ENCODE data around the gene ZNF484.
"Not testable (repeated sequence)": the region's sequence is repeated elsewhere in the genome, so short reads cannot be mapped to it uniquely, and the experiment has no call there.

ZNF484 gene

GRCh38 chr9:92877531-92878430 lies at the start of gene ZNF484:
ZNF484 (minus strand) TSS chr9:92878038; CDS start chr9:92875029, 3,009 bp downstream.
- FAIRE-seq, result peak; percentile 97

DNA sequence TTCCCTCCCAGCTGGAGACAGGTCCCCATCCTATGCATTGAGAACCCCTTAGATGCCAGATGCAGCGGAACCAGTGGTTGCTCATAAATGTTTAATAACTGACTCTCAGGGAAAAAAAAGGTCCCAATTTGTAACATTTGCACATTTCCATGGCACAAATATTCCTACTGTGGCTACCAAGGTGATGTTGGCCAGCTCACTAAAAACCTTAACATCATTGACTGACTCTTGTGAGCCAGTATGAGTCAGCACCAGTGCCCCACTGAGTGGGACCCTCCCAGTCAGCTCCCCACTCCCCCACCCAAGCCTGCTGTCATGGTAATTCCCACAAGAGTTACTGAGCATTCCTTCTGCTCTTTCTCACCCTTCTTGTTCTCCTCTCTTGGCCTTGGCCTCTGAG lies 42.6 kb upstream of the ZNF484 start:
- no peak for FAIRE-seq

- FAIRE-seq, result no peak
Observed at GRCh38 chr9:92917176-92917800, 39.5 kb upstream of the ZNF484 start.

GRCh38 chr9:92911511-92912475 lies 34.0 kb upstream of the ZNF484 start:
- no peak for FAIRE-seq

- FAIRE-seq, result not testable (repeated sequence)
Observed at GRCh38 chr9:92905137-92905536, 27.3 kb upstream of the ZNF484 start.

DNA sequence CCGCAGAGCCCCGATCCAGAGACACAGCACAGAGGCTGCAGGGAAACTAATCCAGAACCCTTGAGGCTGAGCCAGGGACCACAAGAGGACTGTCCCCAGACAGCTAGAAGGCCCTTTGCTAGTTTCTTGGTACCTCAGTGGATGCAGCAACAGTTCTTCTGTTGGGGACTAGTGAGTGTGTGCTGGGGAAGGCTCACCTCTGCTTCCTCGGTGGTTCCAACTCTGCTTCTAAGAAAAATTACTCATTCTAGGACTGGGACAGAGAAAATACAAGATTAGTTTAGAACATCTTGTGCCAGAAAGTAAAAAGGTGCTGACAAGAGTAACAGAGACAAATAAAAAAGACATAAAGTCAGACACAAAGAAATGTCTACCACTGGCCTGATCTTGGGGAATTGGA lies 19.5 kb upstream of the ZNF484 start:
- FAIRE-seq, result no peak

- FAIRE-seq, result no peak
Observed at GRCh38 chr9:92895812-92896436, 18.1 kb upstream of the ZNF484 start.

GRCh38 chr9:92894711-92895362 lies 17.0 kb upstream of the ZNF484 start:
- no peak for FAIRE-seq

DNA sequence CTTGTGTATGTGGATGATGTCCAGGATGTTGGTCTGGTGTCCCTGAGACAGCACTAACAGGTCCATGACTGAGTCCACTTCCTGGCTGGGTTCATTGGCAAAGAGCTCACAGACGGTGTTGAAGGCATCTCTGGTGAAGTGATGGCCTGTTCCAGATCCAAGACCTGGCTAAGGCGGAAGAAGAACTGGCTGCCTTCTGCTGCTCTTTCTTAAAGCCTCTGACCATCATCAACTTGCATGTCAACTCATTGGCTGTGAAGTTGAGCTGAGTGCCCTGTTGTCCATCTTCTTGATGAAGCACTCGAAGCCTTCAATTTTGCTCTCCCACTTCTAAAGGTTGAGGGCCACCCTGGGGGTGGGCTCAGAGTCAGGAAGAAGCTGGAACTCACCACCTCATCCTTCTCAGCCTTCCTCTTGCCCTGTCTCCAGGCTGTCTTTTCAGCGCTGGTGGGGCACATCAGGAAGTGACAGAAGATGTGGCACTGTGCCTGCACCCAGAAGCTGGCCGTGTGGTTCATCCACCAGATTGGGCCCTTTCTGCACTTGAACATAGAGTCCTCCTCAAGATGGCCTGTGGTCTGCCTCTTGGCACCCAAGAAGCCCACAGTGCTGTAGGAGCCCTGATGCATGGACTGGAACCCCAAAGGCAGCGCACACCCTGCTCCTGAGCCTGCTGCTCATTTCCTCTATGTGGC lies 16.2 kb upstream of the ZNF484 start:
- FAIRE-seq, result not testable (repeated sequence)

GRCh38 chr9:92892276-92892675 lies 14.4 kb upstream of the ZNF484 start:
- not testable (repeated sequence) for FAIRE-seq

DNA sequence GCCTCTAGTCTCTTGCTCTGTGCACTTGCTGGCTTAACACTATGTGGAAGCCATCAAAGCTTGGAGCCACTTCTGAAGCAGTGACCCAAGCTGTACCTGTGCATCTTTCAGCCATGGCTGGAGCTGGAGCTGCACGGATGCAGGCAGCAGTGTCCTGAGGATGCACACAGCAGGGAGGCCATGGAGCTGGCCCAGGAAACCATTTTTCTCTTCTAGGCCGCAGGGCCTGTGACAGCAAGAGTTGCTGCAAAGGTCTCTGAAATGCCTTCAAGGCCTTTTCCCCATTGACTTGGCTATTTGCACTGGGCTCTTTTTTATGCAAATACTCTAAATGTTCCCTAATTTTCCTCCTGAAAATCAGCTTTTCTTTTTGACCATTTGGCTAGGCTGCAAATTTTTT lies 12.9 kb upstream of the ZNF484 start:
- no peak for FAIRE-seq

DNA sequence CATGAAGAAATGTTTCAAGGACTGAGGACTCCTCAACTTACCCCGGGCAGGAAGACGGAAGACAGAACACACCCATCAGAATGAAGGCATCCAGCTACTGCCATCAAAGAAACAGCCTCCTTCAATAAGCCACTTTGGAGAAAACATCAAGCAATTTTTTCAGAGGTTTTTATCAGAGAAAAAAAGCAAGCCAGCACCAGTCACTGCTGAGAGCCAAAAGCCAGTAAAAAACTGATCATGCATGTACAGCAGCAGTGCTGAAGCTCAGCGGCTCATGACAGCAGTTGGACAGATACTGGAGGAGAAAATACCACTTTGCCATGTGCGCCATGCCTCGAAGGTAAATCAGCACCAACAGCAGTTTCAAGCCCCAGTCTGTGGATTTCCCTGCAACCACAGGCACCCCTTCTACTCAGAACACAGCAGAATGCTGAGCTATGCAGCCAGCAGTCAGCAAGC lies 10.1 kb upstream of the ZNF484 start:
- no peak for FAIRE-seq

DNA sequence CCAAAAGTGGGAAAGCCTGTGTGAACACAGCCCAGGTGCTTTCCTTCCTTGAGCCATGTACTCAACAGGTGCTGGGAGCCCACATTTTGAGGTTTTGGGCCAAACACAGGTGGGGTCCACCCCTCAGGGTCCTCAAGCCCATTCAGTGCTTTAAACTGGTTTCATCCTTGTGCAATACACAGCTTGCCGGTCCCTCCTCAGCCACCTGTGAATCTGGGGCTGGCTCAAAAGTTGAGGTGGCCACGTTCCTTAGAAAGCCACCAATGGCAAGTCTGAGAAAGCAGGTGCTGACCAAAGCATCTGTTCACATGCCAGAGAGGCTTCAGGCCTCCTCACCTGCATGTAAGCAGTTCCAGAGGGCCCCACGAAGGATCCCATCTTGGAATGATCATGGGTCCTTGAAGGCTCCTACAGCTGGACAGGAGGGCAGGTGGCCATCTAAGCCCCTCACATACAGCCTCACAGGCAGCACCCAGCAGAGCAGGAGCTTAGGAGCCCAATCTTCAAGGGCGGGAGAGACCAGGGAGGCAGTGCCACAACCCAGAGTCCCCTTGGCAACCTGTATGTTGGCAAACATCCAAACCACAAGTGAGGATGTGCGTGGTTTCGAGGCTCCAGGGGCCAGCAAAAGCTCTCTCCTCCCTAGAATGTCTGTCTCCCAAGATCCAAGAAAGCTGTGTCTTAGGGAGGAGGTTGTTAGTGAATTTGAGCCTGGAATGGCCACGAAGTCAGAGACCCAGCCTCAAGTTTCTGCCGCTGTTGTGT lies 9.2 kb upstream of the ZNF484 start:
- FAIRE-seq, result not testable (repeated sequence)

- FAIRE-seq, result not testable (repeated sequence)
Observed at GRCh38 chr9:92883666-92884405, 6.0 kb upstream of the ZNF484 start.

- no peak for FAIRE-seq
Observed at GRCh38 chr9:92882276-92882675, 4.4 kb upstream of the ZNF484 start.

DNA sequence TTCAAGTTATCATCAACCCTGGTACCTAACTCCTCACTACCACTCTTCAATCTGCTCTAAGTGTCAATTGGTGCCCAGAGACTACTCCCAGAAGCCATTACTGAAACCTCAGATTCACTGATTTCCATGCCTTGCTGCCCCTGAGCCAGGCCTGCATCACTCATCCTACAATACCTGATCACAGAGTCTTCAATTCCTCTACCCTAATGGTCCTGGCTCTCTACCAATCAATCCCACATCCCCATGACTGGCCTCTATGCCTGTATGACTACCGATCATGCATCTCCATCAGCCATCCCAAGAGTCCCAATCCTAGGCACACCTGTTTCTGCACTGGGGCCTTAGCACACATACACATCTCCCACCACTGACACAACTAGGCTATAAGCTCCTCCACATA lies 2.5 kb downstream of the ZNF484 start:
- no peak for FAIRE-seq

GRCh38 chr9:92870289-92870688 lies 7.5 kb downstream of the ZNF484 start:
- FAIRE-seq, result no peak

DNA sequence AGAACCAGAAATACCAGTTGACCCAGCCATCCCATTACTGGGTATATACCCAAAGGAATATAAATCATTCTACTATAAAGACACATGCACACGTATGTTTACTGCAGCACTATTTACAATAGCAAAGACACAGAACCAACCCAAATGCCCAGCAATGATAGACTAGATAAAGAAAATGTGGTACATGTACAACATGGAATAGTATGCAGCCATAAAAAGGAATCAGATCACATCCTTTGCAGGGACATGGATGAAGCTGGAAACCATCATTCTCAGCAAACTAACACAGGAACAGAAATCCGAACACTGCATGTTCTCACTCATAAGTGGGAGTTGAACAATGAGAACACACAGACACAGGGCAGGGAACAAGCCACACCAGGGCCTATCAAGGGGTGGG lies 11.2 kb downstream of the ZNF484 start:
- FAIRE-seq, result not testable (repeated sequence)

GRCh38 chr9:92864152-92864551 lies 13.7 kb downstream of the ZNF484 start:
- FAIRE-seq, result no peak

- no peak for FAIRE-seq
Observed at GRCh38 chr9:92860867-92861266, 17.0 kb downstream of the ZNF484 start.
